Activated CD4-positive, alpha-beta T cell treated with anti-CD3 and anti-CD28 coated beads, Interleukin-2, amount 50 U/mL, for 4 hours (primary cell): ENCODE measurements around the gene TTC27.
A peak's percentile ranks its signal among the peaks of the same experiment; 100 is the strongest.
"Not testable (repeated sequence)": the region's sequence is repeated elsewhere in the genome, so short reads cannot be mapped to it uniquely, and the experiment has no call there.

Experiments
- DNase-seq, 2 experiments: peaks; one replicate each; pipeline ENCODE4 v3.0.0-alpha.2; 2020

The TTC27 gene

GRCh38 chr2:32627814-32628579 is at the start of gene TTC27:
Gene TTC27, plus strand, starts transcription at chr2:32628050. Its CDS starts 243 bp downstream, at chr2:32628293.
- peak; percentile 93 to 94 for DNase-seq

GRCh38 chr2:32591669-32592463 is 36.0 kb upstream of the TTC27 start:
- no peak for DNase-seq

GRCh38 chr2:32594573-32594972 is 33.3 kb upstream of the TTC27 start:
- DNase-seq, result no peak

- no peak for DNase-seq
These were observed 16.5 kb upstream of the TTC27 start for GRCh38 chr2:32611366-32611765.

GRCh38 chr2:32611771-32612170 is 16.1 kb upstream of the TTC27 start:
- DNase-seq, result no peak

DNA sequence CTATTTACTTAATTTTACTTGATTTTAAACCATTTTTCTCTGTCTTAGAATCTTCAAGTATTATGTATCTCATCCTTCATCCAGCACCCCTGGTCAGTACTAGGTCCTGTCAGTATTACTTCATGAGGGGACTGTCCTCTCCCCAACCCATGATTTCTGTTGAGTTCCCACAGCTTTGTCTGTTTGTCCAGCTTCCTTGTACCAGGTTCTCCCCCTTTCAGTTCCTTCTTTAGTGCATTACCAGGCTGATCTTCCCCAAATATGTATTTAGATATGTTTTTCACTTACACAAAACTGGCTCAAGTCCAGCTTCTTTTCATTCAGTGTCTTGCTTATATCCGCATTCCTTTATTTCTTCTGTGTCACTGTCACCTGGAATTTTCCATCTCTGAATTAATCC is 13.8 kb upstream of the TTC27 start:
- DNase-seq, result no peak

DNA sequence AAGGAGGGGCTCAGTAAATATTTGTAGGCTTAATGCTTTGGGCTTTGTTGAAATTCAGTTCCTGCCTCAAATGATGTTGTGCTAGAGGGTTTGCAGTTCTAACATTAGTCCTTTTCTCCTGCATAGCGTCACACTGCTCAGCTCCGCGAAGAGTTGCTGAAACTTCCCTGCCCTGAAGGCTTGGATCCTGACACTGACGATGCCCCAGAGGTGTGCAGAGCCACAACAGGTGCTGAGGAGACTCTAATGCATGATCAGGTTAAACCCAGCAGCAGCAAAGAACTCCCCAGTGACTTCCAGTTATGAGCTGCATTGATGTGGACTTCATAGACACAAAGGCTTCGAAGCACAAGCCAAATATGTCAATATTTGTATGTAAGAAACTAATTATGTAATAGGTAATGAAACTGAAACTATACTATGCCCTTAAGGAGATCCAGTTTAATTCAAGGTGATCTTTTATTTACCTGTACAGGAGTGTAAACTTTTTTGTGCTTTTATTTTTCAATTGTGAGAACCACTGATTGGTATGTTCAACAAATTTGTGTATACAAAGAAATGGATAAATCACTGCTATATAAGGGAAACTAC is 10.2 kb upstream of the TTC27 start:
- DNase-seq, result no peak

GRCh38 chr2:32622570-32623310 is 5.1 kb upstream of the TTC27 start:
- DNase-seq, result no peak

DNA sequence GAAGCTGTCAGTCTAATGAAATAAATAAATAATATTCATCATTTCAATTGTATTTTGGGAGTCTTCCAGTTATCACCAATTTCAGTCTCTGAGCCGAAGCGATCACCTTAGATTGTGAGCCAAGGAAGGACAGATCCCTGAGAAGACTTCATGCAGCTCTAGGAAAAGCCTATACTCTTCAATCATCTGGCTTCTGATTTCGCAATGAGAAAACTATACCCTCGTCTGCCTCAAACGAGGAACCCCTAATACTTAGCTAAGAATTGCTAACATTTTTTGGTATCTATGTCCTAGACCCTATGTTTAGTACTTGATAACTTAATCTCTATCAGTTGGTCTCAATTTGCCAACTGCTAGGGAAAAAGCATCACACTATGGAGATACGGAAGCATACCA is 4.5 kb upstream of the TTC27 start:
- DNase-seq, result no peak

GRCh38 chr2:32624812-32625211 is 3.0 kb upstream of the TTC27 start:
- DNase-seq, result no peak

DNA sequence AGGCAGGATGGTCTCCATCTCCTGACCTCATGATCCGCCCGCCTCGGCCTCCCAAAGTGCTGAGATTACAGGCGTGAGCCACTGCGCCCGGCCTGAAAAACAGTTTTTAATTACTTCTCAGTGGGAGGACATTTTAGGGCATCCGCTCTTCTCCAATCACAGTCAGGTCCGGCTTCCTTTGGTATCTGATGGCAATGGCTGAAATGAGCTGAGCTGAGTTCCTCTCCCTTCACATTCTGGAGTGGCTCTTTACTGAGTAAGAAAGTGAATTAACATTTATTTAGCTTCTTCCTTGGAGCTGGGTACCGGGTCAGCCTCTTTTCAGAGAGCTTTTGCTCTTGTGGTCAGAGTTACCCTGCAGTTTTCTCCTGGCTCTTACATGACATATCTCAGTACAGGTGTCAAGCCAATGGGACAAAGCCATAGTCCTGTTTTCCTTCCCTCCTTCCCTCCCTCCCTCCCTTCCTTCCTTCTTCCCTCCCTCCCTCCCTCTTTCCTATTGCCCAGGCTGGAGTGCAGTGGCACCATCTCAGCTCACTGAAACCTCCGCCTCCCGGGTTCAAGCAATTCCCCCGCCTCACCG is 1.1 kb upstream of the TTC27 start:
- no peak for DNase-seq

- peak in 1 of 2 experiments; percentile 6 for DNase-seq
These were observed 423 bp upstream of the TTC27 start for GRCh38 chr2:32627441-32627813.

DNA sequence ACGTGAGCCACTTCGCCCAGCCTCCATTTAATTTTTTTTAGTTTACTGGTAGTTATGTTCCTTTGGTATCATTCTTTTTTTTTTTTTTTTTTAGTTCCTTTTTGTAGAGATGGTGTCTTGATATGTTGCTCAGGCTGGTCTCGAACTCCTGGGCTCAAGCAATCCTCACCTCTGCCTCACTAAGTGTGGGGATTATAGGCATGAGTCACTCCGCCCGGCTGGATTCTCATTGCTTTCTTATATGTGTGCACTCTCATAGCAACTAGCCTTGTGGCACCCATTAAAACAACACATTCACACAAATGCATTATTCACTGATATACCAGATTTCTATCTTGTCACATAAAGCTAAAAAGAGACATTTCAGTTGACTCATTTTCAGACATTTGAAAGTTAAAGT is 4.2 kb downstream of the TTC27 start:
- no peak for DNase-seq

DNA sequence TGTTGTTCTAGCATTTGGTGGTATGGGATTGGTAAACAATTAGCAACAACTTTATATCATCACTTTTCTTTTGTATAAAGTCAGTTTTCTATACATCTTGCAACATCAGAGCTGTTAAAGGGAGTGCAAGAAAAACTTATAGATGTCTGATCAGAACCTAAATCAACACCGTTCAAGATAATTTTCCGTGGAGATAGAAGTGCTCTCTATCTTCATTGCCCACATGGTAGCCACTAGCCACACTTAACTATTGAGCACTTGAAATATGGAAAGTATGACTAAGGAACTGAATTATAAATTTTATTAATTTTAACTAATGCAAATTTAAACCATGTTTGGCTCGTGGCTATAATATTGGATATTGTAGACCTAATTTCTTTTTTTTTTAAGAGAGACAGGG is 5.2 kb downstream of the TTC27 start:
- DNase-seq, result no peak

DNA sequence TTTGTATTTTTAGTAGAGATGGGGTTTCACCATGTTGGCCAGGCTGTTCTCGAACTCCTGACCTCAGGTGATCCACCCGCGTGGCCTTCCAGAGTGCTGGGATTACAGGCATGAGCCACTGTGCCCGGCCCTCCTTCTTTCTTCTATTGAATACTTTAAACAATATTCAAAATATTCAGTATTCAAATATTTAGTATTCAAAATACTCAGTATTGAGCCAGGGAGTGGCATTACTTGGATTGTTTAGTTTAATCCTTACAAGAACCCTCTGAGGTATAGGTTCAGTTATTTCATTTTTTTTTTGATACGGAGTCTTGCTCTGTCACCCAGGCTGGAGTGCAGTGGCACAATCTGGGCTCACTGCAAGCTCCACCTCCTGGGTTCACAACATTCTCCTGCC is 10.7 kb downstream of the TTC27 start:
- not testable (repeated sequence) for DNase-seq

GRCh38 chr2:32641180-32641579 is 13.3 kb downstream of the TTC27 start:
- no peak for DNase-seq

- no peak for DNase-seq
These were observed 19.4 kb downstream of the TTC27 start for GRCh38 chr2:32647180-32647651.

GRCh38 chr2:32652555-32653209 is 24.8 kb downstream of the TTC27 start:
- no peak for DNase-seq

DNA sequence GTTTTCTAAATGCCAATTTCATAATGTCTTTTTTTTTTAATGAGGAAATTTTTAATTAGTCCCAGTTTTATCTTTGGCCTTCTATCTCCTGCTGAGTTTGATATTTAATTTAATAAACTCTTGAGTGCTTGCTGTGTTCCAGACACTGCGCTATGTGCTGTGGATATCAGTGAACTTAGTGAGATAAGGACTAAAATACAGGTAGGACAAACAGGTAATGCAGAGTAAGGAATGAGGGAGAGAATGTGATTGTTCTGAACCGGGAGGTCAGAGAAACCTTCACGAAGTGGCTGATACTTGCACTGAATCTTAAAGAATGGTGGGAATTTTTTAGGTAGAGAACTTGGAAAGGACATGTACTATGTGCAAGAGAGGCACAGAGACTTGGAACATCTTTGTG is 28.2 kb downstream of the TTC27 start:
- no peak for DNase-seq

GRCh38 chr2:32663864-32664263 is 36.0 kb downstream of the TTC27 start:
- DNase-seq, result no peak

- DNase-seq, result no peak
These were observed 38.9 kb downstream of the TTC27 start for GRCh38 chr2:32666704-32667103.

GRCh38 chr2:32668254-32668653 is 40.4 kb downstream of the TTC27 start:
- no peak for DNase-seq
